Fibroblast of lung (primary cell): ENCODE measurements around the gene BRD8. TPM values are rescaled to one million over a fixed set of nuclear protein-coding genes. Genes with fewer than 3 reads are reported as not detected.

Experiments
- DNase-seq, 2 donors: peaks; one replicate each; pipeline versions ENCODE4 v3.0.0 to v3.0.0-alpha.2; 2010; ENCODE audit warnings: low read depth in 2 of 2
- H2AFZ ChIP-seq: 2 replicates; pipeline ENCODE4 v1.5.1; 2012; ENCODE audit warnings: low read length, control low read depth, inconsistent platforms
- H3K27ac ChIP-seq: 2 replicates; pipeline ENCODE4 v1.5.1; 2011; ENCODE audit warnings: low read length, control low read depth; ENCODE audit not compliant: insufficient read depth
- H3K27me3 ChIP-seq: 2 replicates; pipeline ENCODE4 v1.5.1; 2011; ENCODE audit warnings: mild to moderate bottlenecking, low read length; ENCODE audit not compliant: control insufficient read depth, insufficient read depth
- H3K36me3 ChIP-seq: 2 replicates; pipeline ENCODE4 v1.5.1; 2011; ENCODE audit warnings: low read length; ENCODE audit not compliant: control insufficient read depth, insufficient read depth
- H3K4me1 ChIP-seq: 2 replicates; pipeline ENCODE4 v1.5.1; 2011; ENCODE audit warnings: low read length; ENCODE audit not compliant: control insufficient read depth, insufficient read depth; ENCODE audit errors: extremely low read depth
- H3K4me2 ChIP-seq: 2 replicates; pipeline ENCODE4 v1.5.1; 2011; ENCODE audit warnings: low read length, control low read depth; ENCODE audit not compliant: insufficient read depth; ENCODE audit errors: extremely low read depth
- H3K4me3 ChIP-seq, 4 experiments: fragments of 200-600 bp in 1 of 4; sonication (generic) in 1 of 4; replicated peaks in 1 of 4; 2 replicates each; pipeline ENCODE4 v1.5.1; 2011 to 2016; ENCODE audit warnings: low read length in 4 of 4, low read depth in 3 of 4, mild to moderate bottlenecking in 3 of 4, control low read depth in 2 of 4, inconsistent platforms in 1 of 4, mixed read lengths in 1 of 4; ENCODE audit not compliant: insufficient read depth in 1 of 4; ENCODE audit errors: control extremely low read depth in 1 of 4
- H3K79me2 ChIP-seq: 2 replicates; pipeline ENCODE4 v1.5.1; 2012; ENCODE audit warnings: mild to moderate bottlenecking, low read length, inconsistent platforms; ENCODE audit not compliant: control insufficient read depth, insufficient read depth
- H3K9ac ChIP-seq: 2 replicates; pipeline ENCODE4 v1.5.1; 2011; ENCODE audit warnings: mild to moderate bottlenecking, low read length, control low read depth; ENCODE audit not compliant: insufficient read depth
- H3K9me3 ChIP-seq: 2 replicates; pipeline ENCODE4 v1.5.1; 2012; ENCODE audit warnings: low read depth, low read length; ENCODE audit not compliant: control insufficient read depth, insufficient read depth
- H4K20me1 ChIP-seq: 2 replicates; pipeline ENCODE4 v1.5.1; 2011; ENCODE audit warnings: low read length; ENCODE audit not compliant: control insufficient read depth, insufficient read depth; ENCODE audit errors: extremely low read depth
- CTCF ChIP-seq, 2 donors: IDR thresholded peaks in 1 of 2; conservative IDR thresholded peaks in 1 of 2; 1 replicate in 1 of 2; 2 replicates in 1 of 2; pipeline ENCODE4 v1.5.1; 2011 to 2012; ENCODE audit warnings: low read length in 2 of 2, control low read depth in 1 of 2, inconsistent platforms in 1 of 2, low read depth in 1 of 2, mild to moderate bottlenecking in 1 of 2
- EZH2 ChIP-seq: IDR thresholded peaks from 2 replicates; pipeline ENCODE4 v1.5.1; 2012; ENCODE audit warnings: low read length, control low read depth, mild to moderate bottlenecking; ENCODE audit errors: missing control alignments
- polyA minus RNA-seq: library from RNA; depleted of rRNA, polyadenylated mRNA; stranded (reverse); fragments of >200 nt; gene quantifications from 2 replicates; pipeline ENCODE4 v1.2.3, GENCODE V29; 2011; ENCODE audit warnings: low replicate concordance
- polyA plus RNA-seq, 2 donors: library from polyadenylated mRNA; depleted of rRNA in 1 of 2; stranded (reverse) in 1 of 2; unstranded in 1 of 2; fragments of >200 nt; gene quantifications; 2 replicates each; pipeline ENCODE4 v1.2.1, GENCODE V29; 2011 to 2012; ENCODE audit warnings: missing spikeins in 1 of 2
- total RNA-seq: library from RNA; depleted of rRNA; stranded (reverse); fragments of >200 nt; gene quantifications from 2 replicates; pipeline ENCODE4 v1.2.1, GENCODE V29; 2014

BRD8 gene
- total RNA-seq (38.5 and 47.4 TPM in 2 replicates), polyA plus RNA-seq (52.1 and 62.2 TPM in 2 replicates), polyA minus RNA-seq (24.8 and 28.2 TPM in 2 replicates)
- polyA plus RNA-seq (2012), result 34.9 and 41.1 TPM in 2 replicates

GRCh38 chr5:138178516-138179276 is at the start of gene BRD8, which contains the start of gene KIF20A:
TSS of gene BRD8 (minus strand) at chr5:138178630. CDS start at chr5:138178614, 16 bp downstream.
TSS of gene KIF20A (plus strand) at chr5:138179112. CDS start at chr5:138179681, 569 bp downstream.
- peak within 1 kb of the TSS; percentile 85 for H2AFZ ChIP-seq
- H3K79me2 ChIP-seq, result peaks cover 49% of the 10 kb centered on the region
- TF ChIP-seq CTCF (conservative IDR thresholded peaks at IDR 0.05 in 1 of 2, IDR thresholded peaks at IDR 0.05 in 1 of 2; ENCODE audit: low read depth in 1 of 2, low read length in 2 of 2), result no peak
- TF ChIP-seq EZH2, result no peak
- H3K9me3 ChIP-seq, result no peaks in the 10 kb centered on the region
- H3K4me3 ChIP-seq, result peak within 1 kb of the TSS; percentile 49 to 98 (median 84)
- H3K27me3 ChIP-seq, result no peaks in the 10 kb centered on the region
- H3K4me2 ChIP-seq, result peak within 1 kb of the TSS; percentile 97
- H3K36me3 ChIP-seq, result peaks cover 2% of the 10 kb centered on the region
- H3K4me1 ChIP-seq, result no peaks in the 10 kb centered on the region
- H3K27ac ChIP-seq, result peak within 1 kb of the TSS; percentile 86
- H3K9ac ChIP-seq, result peak within 1 kb of the TSS; percentile 52
- no peaks in the 10 kb centered on the region for H4K20me1 ChIP-seq
- DNase-seq, result peak; percentile 95

- Histone ChIP-seq H3K9me3 (no peaks in the 10 kb centered on the region), H3K36me3 (no peaks in the 10 kb centered on the region), H3K4me1 (no peaks in the 10 kb centered on the region), H4K20me1 (no peaks in the 10 kb centered on the region), H3K27me3 (no peaks in the 10 kb centered on the region), H3K27ac (no peak overlapping the region), H3K4me3 (no peak overlapping the region), H3K4me2 (no peak overlapping the region), H3K79me2 (no peaks in the 10 kb centered on the region), H2AFZ (no peak overlapping the region), H3K9ac (no peak overlapping the region)
- DNase-seq, result no peak
- TF ChIP-seq CTCF (conservative IDR thresholded peaks at IDR 0.05 in 1 of 2, IDR thresholded peaks at IDR 0.05 in 1 of 2; ENCODE audit: low read depth in 1 of 2, low read length in 2 of 2), result no peak
- TF ChIP-seq EZH2, result no peak
Measured at GRCh38 chr5:138226910-138227309, 48.5 kb upstream of the BRD8 start.

GRCh38 chr5:138224712-138225111 is 46.3 kb upstream of the BRD8 start:
- Histone ChIP-seq H3K79me2 (no peaks in the 10 kb centered on the region), H3K36me3 (no peaks in the 10 kb centered on the region), H3K27me3 (no peaks in the 10 kb centered on the region), H3K4me2 (no peak overlapping the region), H2AFZ (no peak overlapping the region), H3K4me3 (no peak overlapping the region), H4K20me1 (no peaks in the 10 kb centered on the region), H3K4me1 (no peaks in the 10 kb centered on the region), H3K27ac (no peak overlapping the region), H3K9ac (no peak overlapping the region), H3K9me3 (no peaks in the 10 kb centered on the region)
- TF ChIP-seq CTCF (conservative IDR thresholded peaks at IDR 0.05 in 1 of 2, IDR thresholded peaks at IDR 0.05 in 1 of 2; ENCODE audit: low read depth in 1 of 2, low read length in 2 of 2) (no peak), EZH2 (no peak)
- DNase-seq, result no peak
